ENCODE measurements around the gene PGLYRP3.

The PGLYRP3 gene

GRCh38 chr1:153253693-153254092 lies 59.1 kb downstream of the PGLYRP3 start:
- DNase-seq = no peak

DNA sequence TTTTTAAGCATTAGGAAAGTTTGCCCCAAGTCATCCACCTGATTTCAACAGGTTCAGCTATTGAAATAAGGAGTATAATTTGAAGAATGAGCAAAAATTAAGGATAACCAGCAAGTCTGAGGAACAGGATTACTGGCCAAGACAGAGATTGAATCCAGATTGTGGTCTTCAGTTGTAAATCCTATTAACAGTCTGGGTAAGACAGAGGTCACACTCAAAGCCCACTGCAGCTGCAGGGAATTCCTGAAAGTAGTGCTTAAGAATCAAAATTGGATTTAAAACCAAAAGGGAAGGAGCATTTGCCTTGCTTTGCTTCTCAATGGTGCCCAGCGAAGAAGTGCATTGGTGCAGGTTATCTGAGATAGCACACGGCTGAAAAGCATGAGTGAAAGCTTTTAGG lies 59.7 kb downstream of the PGLYRP3 start:
- DNase-seq = no peak

DNA sequence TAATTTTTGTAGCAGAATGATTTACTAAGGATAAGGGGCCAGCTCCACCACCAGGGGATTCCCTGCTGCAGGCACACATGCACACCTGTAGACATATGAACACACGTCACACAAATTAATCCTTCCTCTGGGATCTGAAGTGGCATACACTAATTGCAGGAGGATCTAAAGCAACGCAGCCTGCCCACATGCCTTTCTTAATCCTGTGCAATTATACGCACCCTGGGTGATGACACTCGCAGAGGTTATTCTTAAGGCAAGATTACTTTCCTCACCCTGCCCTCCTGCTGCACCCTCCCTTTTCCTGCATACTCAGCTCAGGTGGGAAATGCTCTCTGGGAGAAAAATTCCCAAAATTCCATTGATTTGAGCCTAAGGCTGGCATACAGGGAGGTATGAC lies 60.8 kb downstream of the PGLYRP3 start:
- DNase-seq = no peak

GRCh38 chr1:153251562-153251961 lies 61.2 kb downstream of the PGLYRP3 start:
- no peak for DNase-seq

DNA sequence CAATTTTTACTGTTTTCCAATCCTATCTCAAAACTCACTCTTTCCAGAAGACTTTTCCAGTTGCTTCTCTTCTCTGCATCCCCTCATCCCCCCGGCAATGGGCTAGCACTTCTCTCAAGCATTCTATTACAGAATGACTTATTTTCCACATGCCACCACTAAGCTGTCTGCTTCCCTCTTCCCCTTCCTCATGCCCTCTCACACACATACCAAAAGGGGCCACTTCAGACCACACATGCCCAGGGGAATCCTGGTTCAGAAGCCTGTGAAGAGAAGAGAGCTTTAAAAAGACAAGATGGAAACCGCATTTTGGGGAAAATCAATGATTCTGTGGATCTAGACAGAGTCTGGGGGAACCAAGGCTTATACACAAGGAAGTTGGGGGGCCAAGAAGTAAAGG lies 61.7 kb downstream of the PGLYRP3 start:
- DNase-seq = no peak

GRCh38 chr1:153250166-153250565 lies 62.6 kb downstream of the PGLYRP3 start:
- DNase-seq = no peak

GRCh38 chr1:153248176-153248879 lies 64.4 kb downstream of the PGLYRP3 start:
- DNase-seq = no peak
